GM18868 (cell line): Measurements from ENCODE around the gene SRPK1.
"Not testable (repeated sequence)": the region's sequence is repeated elsewhere in the genome, so short reads cannot be mapped to it uniquely, and the experiment has no call there.

Source experiments
- ATAC-seq: cut with Tn5 transposase; IDR thresholded peaks from one replicate; pipeline ENCODE4 v1.9.1; 2021; ENCODE audit warnings: mild to moderate bottlenecking, moderate library complexity; ENCODE audit not compliant: unreplicated experiment

The SRPK1 gene

DNA sequence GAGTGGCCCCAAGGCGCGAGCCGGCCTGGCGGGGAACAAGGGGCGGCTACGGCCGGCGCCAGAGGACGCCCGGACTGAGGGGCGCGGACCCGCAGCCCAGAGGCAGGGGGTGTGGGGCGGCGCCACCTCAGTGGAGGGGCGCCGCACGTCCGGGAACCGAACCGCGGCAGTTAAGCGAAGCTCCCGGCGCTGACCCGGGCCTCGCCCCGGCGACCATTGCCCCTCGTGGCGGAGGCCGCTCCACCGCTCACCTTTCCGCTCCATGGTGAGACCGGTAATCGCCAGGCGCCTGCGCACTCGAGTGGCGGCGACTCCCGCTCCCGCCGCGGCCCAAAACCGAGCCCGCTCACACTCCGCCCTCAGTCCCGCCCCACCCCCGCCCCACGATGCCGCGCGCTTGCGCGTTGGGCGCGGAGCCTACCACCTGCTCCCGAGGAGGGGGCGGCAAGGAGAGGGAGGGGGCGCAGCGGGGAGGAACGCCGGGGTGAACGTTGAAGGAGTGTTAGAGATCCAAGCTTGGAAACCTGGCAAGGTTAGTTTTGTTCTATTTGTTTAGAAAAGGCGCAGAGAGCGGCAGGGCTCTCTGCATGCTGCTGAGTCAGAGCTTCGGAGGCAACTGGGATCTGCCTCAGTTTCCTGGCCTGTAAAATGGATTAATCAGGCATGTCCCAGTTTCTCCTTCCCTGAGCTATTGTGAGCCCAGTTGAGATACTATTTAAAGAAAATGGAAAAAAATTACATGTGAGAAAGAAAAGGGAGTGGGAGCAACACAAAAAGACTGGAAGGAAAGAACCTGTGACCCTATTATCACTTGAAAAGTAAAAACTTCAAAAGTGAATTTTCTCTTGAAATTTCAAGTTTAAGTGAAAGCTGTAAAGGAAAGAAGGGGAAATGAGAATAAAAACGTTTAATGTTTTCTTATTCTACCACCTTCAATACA, at the start of gene SRPK1:
SRPK1 (minus strand) TSS at position 306 of the 940 bp plus-strand sequence; CDS start at position 264, 42 bp downstream.
- peak; percentile 64 for ATAC-seq

GRCh38 chr6:35970181-35970580, 49.3 kb upstream of the SRPK1 start:
- no peak for ATAC-seq

GRCh38 chr6:35969646-35970045, 48.7 kb upstream of the SRPK1 start:
- no peak for ATAC-seq

- ATAC-seq = no peak
Observed at GRCh38 chr6:35968821-35969220, 47.9 kb upstream of the SRPK1 start.

GRCh38 chr6:35967076-35967774, 46.3 kb upstream of the SRPK1 start:
- no peak for ATAC-seq

- ATAC-seq = no peak
Observed at GRCh38 chr6:35962779-35963560, 42.1 kb upstream of the SRPK1 start.

DNA sequence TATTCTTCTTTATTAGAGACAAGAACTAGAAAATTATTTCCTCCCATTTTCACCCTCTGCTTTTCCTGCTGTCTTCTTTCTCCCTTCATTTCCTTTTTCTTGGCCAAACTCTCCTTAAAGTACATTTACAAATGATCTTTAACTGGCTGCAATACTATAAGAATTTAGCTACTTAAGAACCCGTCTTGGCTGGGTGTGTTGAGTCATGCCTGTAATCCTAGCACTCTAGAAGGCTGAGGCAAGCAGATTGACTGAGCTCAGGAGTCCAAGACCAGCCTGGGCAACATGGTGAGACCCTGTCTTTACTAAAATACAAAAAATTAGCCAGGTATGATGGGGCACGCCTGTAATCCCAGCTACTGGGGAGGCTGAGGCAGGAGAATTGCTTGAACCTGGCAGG, 39.3 kb upstream of the SRPK1 start:
- no peak for ATAC-seq

- no peak for ATAC-seq
Observed at GRCh38 chr6:35955970-35956369, 35.1 kb upstream of the SRPK1 start.

DNA sequence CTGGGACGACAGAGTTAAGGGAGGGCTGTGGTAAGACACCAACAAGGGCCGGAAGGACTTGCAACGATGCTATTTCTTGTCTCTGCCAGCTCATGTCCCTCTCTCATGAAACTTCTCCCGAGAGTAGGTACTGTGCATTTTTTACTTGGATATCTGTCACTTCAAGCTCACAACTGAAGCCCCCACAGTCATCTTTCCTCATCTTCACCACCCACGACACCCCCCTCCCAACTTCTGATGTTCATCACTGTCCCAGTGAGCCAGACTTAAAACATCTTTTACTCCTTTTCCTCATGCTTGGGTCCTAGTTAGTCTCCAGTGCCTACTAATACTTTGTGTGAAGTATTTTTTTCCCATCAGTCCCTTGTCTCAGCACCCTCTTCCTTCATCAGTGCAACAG, 34.6 kb upstream of the SRPK1 start:
- ATAC-seq = no peak

- ATAC-seq = no peak
Observed at GRCh38 chr6:35955071-35955470, 34.2 kb upstream of the SRPK1 start.

DNA sequence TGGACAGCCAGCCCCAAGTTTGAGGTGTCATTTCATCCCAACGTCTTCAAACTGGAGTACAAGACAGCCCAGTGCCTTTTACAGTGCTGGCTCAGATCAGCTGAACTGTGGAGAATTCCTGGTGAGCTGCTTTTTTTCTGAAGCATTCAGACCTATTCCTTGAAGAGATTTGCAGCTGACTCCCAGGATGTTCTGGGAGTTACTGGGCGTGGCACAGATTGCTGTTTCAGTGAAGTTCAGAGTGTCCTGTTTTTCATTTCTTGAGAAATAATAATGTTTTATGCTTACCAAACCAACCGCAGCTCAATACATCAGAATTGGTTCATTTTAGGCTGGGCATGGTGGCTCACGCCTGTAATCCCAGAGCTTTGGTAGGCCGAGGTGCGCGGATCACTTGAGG, 33.4 kb upstream of the SRPK1 start:
- ATAC-seq = no peak

GRCh38 chr6:35948725-35949124, 27.8 kb upstream of the SRPK1 start:
- no peak for ATAC-seq

- no peak for ATAC-seq
Observed at GRCh38 chr6:35945650-35946025, 24.7 kb upstream of the SRPK1 start.

GRCh38 chr6:35943390-35943789, 22.5 kb upstream of the SRPK1 start:
- ATAC-seq = no peak

GRCh38 chr6:35942355-35942754, 21.5 kb upstream of the SRPK1 start:
- ATAC-seq = no peak

DNA sequence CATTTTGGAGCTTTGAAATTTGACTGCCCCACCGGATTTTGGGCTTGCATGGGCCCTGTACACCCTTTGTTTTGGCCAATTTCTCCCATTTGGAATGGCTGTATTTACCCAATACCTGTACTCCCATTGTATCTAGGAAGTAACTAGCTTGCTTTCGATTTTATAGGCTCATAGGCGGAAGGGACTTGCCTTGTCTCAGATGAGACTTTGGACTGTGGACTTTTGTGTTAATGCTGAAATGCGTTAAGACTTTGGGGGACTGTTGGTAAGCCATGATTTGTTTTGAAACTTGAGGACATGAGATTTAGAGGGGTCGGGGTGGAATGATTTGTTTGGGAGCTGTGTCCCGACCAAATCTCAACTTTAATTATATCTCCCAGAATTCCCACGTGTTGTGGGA, 20.3 kb upstream of the SRPK1 start:
- not testable (repeated sequence) for ATAC-seq

DNA sequence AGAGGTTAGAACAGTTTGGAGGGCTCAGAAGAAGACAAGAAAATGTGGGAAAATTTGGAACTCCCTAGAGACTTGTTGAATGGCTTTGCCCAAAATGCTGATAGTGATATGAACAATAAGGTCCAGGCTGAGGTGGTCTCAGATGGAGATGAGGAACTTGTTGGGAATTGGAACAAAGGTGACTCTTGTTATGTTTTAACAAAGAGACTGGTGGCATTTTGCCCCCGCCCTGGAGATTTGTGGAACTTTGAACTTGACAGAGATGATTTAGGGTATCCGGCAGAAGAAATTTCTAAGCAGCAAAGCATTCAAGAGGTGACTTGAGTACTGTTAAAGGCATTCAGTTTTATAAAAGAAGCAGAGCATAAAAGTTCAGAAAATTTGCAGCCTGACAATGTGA, 19.1 kb upstream of the SRPK1 start:
- not testable (repeated sequence) for ATAC-seq

DNA sequence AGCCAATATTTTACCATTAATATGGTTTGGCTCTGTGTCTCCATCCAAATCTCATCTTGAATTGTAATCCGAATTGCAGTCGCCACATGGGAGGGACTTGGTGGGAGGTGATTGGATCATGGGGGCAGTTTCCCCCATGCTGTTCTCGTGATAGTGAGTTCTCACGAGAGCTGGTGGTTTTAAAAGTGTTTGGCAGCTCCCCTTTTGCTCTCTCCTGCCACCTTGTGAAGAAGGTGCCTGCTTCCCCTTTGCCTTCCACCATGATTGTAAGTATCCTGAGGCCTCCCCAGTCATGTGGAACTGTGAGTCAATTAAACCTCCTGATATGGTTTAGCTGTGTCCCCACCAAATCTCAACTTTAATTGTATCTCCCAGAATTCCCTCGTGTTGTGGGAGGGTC, 18.4 kb upstream of the SRPK1 start:
- not testable (repeated sequence) for ATAC-seq

- ATAC-seq = no peak
Observed at GRCh38 chr6:35936681-35937359, 15.9 kb upstream of the SRPK1 start.

DNA sequence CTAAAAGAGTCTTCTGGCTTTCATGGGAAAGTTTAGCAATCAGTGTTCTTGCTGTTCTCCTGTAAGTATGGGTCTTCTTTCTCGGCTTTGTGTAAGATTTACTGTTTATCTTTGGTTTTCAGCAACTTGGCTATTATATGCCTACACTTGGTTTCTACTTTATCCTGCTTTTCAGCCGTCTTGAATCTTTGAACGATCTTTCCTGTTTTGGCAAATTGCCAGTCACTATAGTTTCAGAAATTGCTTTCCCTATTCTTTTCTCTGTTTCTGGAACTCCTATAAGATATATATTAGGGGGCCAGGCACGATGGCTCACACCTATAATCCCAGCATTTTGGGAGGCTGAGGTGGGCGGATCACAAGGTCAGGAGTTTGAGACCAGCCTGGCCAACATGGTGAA, 14.6 kb upstream of the SRPK1 start:
- ATAC-seq = no peak

DNA sequence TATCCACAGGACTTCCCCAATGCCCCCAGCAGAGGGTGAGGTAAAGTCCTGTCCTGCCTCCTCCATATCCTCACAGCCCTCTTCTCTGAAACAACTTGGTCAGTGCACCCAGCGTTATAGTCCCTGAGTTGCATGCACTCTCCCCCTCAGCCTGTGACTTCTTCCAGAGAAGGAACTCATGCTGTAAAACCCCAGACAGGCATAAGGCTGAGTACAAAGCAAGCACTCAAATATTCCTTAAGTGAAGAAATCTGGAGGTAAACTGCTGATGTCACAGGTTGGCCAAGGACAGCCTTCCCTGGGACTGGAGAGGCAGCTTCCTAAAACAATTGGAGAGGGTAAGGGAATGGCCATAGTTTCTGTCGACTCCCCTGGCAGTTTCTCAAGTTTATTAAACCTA, 12.9 kb upstream of the SRPK1 start:
- no peak for ATAC-seq
